Measurements from ENCODE around the gene SPACA9.

GRCh38 chr9:132881826-132882225 is 3.1 kb downstream of the SPACA9 start:
- TF ChIP-seq, protein P1, sequence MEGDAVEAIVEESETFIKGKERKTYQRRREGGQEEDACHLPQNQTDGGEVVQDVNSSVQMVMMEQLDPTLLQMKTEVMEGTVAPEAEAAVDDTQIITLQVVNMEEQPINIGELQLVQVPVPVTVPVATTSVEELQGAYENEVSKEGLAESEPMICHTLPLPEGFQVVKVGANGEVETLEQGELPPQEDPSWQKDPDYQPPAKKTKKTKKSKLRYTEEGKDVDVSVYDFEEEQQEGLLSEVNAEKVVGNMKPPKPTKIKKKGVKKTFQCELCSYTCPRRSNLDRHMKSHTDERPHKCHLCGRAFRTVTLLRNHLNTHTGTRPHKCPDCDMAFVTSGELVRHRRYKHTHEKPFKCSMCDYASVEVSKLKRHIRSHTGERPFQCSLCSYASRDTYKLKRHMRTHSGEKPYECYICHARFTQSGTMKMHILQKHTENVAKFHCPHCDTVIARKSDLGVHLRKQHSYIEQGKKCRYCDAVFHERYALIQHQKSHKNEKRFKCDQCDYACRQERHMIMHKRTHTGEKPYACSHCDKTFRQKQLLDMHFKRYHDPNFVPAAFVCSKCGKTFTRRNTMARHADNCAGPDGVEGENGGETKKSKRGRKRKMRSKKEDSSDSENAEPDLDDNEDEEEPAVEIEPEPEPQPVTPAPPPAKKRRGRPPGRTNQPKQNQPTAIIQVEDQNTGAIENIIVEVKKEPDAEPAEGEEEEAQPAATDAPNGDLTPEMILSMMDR (conservative IDR thresholded peaks at IDR 0.05 in 1 of 2, IDR thresholded peaks at IDR 0.05 in 1 of 2; ENCODE audit: extremely low read depth in 1 of 2, insufficient read depth in 1 of 2, low read depth in 1 of 2, low read length in 2 of 2), result no peak
- TF ChIP-seq EZH2 (IDR thresholded peaks at IDR 0.05; ENCODE audit: borderline replicate concordance, low read length), result no peak
